GM21529 (cell line): Measurements from ENCODE around the gene TSPAN10.

Experiments
- ATAC-seq: cut with Tn5 transposase; IDR thresholded peaks from one replicate; pipeline ENCODE4 v1.9.1; 2021; ENCODE audit not compliant: unreplicated experiment

The TSPAN10 gene

GRCh38 chr17:81631482-81631881 lies 5.5 kb upstream of the TSPAN10 start:
- no peak for ATAC-seq

DNA sequence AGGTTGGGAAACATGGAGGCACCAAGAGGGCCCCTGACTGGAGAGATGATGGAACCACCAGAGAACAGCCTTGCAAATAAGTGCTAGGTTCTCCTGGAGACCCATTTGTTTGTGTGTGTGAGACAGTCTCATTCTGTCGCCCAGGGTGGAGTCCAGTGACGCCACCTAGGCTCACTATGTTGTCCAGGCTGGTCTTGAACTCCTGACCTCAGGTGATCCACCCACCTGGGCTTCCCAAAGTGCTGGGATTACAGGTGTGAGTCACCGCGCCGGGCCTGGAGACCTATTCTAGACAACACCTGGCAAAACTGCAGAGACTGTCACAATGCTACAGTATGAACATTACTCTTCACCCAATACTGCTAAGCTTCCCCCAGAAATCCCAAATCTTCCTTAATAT lies 1.6 kb upstream of the TSPAN10 start:
- ATAC-seq: no peak

GRCh38 chr17:81635973-81636504 lies 957 bp upstream of the TSPAN10 start:
- no peak for ATAC-seq

DNA sequence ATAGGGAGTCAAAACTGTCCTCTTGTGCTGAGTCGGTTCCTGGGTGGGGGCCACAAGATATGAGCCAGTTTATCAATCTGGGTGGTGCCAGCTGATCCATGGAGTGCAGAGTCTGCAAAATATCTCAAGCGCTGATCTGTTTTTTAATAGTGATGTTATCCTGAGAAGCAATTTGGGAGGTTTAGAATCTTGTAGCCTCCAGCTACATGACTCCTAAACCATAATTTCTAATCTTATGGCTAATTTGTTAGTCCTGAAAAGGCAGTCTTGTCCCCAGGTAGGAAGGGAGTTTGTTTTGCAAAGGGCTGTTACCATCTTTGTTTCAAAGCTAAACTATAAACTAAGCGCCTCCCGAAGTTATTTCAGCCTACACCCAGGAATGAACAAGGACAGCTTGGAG lies 1.7 kb downstream of the TSPAN10 start:
- ATAC-seq: no peak

DNA sequence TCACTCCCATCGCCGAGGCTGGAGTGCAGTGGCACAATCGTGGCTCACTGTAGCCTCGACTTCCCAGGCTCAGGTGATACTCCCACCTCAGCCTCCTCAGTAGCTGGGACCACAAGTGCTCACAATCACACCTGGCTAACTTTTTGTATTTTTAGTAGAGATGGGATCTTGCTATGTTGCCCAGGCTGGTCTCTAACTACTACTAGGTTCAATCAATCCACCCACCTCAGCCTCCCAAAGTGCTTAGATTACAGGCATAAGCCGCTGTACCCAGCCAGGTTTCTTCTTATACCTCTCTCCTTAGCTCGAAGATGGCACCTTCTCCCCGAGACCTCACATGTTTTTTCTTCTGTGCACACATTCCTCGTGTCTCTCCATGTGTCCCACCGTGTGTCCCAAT lies 3.0 kb downstream of the TSPAN10 start:
- ATAC-seq: no peak

- no peak for ATAC-seq
Observed at GRCh38 chr17:81641825-81642489, 5.0 kb downstream of the TSPAN10 start.

- ATAC-seq: no peak
Observed at GRCh38 chr17:81644496-81644895, 7.5 kb downstream of the TSPAN10 start.

DNA sequence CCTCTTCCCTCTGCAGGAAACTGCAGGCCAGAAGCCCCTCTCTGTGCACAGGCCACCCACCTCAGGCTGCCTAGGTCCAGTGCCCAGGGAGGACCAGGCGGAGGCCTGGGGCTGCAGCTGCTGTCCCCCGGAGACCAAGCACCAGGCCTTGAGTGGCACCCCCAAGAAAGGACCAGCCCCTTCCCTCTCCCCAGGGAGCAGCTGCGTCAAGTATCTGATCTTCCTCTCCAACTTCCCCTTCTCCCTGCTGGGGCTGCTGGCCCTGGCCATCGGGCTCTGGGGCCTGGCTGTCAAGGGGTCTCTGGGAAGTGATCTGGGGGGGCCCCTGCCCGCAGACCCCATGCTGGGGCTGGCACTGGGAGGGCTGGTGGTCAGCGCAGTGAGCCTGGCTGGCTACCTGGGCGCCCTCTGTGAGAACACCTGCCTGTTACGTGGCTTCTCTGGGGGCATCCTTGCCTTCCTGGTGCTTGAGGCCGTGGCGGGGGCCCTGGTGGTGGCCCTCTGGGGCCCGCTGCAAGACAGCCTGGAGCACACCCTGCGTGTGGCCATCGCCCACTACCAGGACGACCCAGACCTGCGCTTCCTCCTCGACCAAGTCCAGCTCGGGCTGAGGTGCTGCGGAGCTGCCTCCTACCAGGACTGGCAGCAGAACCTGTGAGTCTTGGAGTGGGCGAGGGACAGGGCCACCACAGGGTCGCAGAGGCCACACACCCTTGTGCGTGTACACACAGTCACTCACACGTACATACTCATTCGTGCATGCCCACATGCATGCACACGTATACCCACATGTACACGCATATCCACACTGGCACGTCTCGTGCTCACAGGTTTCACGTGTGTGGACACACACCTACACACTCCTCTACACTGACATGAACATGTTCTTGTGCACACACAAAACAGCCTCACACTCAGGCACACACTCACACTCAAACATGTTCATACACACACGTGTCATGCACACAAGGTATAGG lies 8.3 kb downstream of the TSPAN10 start:
- no peak for ATAC-seq

- no peak for ATAC-seq
Observed at GRCh38 chr17:81646869-81647600, 10.0 kb downstream of the TSPAN10 start.

DNA sequence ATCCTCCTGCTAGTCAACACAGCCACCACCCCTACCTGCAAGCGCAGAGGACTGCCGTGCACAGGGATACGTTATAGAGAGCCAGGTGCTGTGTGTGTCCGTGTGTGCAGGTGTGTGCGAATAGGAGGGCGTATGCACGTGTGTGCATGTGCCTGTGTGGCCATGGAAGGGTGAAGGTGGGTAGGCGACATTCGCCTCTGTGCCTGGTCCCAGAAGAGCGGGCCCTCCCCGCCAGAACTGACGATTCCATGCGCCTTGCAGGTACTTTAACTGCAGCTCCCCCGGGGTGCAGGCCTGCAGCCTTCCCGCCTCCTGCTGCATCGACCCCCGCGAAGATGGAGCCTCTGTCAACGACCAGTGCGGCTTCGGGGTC lies 10.6 kb downstream of the TSPAN10 start:
- ATAC-seq: no peak

GRCh38 chr17:81648013-81648706 lies 11.2 kb downstream of the TSPAN10 start:
- ATAC-seq: no peak

- no peak for ATAC-seq
Observed at GRCh38 chr17:81648707-81649085, 11.7 kb downstream of the TSPAN10 start.

GRCh38 chr17:81650951-81651350 lies 14.0 kb downstream of the TSPAN10 start:
- no peak for ATAC-seq

- ATAC-seq: no peak
Observed at GRCh38 chr17:81651692-81652091, 14.7 kb downstream of the TSPAN10 start.

DNA sequence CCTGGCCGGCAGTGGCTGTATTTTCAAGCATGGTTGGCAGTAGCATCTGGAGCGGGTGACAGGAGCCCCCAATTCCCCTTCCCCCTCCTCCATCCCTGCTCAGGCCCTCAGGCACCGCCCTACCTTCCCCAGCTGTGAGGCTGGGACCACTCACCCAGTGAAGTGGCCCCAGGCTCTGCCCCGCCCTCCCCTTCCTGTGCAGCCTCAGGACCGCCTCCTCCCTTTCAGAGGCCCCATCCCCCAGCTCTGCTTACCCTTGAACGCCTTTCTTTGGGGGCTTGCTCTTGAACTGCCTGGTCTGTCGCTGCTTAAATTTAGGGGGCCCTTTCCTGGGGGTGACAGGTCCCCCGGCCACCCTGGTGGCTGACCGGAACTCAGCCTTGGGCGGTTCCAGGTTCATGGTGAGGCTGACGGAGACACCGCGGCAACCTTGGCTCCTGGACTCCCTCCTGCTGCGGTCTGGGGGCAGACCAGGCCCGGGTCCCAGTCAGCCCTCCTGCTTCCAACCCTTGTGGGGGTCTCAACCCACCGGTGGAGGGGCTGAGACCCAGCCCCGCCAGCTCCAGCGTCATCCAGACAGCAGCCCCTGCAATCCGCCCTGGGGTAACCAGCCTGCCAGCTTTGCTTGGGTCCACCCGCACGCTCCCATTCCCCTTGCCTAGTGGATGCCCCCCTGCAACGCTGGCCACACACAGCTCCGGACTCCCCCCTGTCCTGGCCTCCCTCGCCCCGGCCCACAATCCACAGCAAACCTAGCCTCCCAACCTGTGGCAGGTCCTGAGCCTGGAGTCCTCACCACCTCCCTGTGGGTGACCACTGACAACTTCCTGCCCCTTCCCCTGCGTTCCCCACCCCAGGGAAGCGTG lies 16.1 kb downstream of the TSPAN10 start:
- ATAC-seq: no peak

- ATAC-seq: no peak
Observed at GRCh38 chr17:81655378-81656117, 18.6 kb downstream of the TSPAN10 start.

DNA sequence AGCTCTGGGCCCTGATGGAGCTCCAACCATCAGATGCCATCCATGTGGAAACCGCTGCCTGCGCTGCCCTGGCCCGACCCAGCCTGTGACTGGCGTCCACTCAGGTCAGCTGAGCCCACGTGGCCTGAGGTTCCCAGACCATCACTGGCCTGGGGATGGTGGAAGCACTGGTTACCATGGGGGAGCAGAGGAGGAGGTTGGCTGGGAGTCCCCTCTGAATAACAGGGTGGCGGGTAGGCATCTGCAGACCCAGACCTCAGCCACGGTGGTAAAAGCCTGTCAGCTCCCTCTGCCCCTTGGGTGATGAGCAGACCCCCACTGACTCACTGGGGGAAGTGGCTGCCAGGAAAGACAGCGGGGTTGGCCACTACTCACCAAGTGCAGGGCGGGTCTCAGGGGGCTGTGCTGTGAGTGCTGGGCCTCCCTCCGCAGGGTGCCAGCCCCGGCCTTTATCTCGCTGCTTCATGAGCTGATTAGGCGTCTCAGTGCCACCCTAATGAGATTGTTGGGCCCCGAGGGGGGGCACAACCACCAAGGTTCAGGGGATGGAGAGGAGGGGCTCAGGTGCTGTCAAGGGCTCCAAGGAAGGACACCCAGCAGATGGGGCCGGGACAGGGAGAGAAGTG lies 19.2 kb downstream of the TSPAN10 start, which contains the start of gene PDE6G:
PDE6G (minus strand) TSS at position 425 of the 626 bp plus-strand sequence. CDS start 3,237 bp downstream, outside the sequence.
- ATAC-seq: no peak

DNA sequence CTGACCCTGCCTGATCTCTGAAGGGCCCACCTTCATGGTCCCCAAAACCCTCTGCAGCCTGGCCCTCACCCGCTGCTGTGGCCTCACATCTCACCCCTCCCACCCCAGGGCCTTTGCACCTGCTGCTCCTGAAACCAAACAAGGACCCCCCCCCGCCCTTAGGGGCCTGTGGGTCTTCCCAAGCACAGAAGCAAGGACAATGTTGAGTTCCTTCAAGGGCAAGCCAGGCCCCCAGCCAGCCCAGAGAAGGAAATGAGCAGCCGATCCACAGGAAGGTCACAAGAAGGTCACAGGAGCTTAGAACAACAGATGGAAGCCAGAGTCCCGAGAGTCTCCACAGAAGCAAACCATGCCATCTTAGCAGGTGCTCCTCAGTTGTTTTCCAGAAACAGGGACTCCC lies 19.8 kb downstream of the TSPAN10 start:
- no peak for ATAC-seq

GRCh38 chr17:81659038-81659437 lies 22.0 kb downstream of the TSPAN10 start:
- no peak for ATAC-seq
